NCI-H446 treated with DMSO at 0.1 percent for 48 hours (cell line): Measurements from ENCODE around the gene ZNRF4.

Experiments used
- DNase-seq: peaks from one replicate; lab custom pipeline; 2025; lab: John Stamatoyannopoulos, UW

The ZNRF4 gene

DNA sequence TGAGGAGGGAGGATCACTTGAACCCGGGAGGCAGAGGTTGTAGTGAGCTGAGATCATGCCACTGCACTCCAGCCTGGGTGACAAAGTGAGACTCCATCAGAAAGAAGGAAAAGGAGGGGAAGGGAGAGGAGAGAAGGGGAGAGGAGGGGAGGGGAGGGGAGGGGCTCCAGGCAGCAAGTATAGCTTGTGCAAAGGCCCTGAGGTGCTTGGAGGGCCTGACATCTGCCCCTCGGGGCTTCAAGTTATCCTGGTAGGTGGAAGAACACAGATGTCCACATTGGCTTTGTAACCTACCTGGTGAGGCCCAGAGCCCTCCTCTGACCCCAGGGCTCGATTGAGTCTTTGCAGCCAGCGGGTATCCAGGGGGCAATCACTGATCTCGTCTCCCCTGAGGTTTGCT, 11.5 kb upstream of the ZNRF4 start:
- DNase-seq = no peak

DNA sequence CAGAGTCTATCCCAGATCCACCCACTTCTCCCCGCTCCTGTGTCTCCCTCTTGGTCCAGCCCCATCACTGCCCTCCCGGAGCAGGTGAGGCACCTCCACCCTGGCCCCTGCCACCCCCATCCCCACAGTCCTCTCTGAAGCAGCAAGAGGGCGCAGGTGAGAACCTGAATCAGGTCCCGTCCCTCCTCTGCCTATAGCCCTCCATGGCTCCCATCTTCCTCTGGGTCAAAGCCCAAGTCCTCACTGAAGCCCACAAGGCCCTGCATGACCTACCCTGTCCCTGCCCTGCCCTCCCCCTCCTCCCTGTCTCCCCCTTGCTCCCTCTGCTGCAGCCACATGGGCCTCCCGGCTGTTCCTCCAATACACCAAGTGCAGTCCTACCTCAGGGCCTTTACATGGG, 10.8 kb upstream of the ZNRF4 start:
- DNase-seq = no peak

DNA sequence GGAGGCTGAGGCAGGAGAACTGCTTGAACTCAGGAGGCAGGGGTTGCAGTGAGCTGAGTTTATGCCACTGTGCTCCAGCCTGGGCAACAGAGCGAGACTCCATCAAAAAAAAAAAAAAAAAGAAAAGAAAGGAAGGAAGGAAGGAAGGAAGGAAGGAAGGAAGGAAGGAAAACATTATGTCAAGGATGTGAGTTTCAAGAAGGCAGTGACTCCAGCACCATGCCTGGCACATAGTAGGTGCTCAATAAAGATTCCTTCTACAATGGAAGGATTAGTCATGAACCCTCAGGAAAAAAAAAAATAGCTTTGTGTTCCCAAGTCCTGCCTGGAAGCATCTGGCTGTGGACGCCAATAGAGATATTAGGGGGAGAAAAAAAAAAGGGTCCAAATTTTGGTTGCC, 10.1 kb upstream of the ZNRF4 start:
- no peak for DNase-seq

DNA sequence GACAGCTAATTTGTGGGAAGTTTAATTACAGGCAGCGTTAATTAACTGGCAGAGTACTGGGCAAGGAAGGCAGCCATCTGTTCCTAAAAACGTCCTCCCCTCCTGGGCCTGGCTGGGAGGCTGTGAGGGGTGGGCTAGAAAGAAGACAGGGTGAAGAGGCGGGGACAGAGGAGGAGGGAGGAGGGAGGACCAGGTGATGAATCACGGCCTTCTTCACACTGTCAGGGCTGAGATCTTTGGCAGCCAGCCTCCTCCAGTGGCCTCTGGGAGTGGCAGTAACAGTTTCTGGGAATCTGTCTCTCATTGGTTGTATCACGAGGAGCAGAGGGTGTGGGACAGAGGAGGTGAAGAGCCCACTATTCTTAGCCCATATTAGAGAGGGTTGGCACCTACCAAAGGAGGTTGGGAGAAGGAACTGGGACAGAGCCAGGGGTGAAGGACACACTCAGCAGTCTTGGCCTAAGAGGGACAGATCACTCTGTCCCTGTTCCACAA, 9.6 kb upstream of the ZNRF4 start:
- DNase-seq = peak; percentile 95

DNA sequence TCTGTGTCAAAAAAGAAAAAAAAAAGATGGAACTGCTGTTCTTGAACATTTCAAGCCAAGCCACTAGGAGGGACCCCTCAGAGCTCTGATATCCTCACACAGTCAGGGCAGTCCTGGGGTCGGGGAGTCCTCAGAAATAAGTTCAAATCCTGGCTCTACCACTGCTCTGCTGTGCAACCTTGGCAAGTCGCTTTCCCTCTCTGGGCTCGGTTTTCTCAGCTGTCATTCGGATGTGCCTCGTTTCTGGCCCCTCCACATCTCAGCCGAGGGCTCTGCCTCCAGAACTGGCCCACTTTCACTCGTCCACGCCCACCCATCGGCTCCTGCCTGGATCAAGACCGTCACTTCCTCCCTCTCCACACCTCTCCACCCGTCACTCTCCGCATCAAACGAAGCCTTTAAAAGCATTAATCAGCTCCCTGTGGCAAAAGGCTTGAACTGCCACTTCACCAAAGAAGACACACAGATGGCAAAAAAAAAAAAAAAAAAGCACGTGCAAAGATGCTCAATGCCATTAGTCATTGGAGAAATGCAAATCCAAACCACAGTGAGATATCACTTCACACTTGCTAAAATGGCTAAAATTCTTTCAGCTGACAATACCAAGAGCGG, 7.4 kb upstream of the ZNRF4 start:
- DNase-seq = peak; percentile 40

DNA sequence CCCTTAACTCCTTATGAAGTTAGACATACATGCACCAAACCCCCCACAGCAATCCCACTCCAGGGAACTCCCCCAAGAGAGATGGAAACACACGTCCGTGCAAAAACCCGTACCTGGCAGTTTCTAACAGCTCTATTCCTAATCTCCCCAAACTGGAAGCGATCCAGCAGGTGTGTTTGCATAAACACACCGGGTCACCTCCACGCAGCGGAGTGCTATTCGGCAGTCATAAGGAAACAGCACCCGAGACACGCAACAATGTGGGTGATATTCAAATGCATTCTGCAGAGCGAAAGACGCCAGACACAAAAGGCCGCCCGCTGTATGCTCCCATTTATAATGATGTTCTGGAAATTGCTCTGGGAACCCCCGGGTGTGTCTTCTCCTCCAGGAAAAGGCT, 6.8 kb upstream of the ZNRF4 start:
- DNase-seq = no peak

DNA sequence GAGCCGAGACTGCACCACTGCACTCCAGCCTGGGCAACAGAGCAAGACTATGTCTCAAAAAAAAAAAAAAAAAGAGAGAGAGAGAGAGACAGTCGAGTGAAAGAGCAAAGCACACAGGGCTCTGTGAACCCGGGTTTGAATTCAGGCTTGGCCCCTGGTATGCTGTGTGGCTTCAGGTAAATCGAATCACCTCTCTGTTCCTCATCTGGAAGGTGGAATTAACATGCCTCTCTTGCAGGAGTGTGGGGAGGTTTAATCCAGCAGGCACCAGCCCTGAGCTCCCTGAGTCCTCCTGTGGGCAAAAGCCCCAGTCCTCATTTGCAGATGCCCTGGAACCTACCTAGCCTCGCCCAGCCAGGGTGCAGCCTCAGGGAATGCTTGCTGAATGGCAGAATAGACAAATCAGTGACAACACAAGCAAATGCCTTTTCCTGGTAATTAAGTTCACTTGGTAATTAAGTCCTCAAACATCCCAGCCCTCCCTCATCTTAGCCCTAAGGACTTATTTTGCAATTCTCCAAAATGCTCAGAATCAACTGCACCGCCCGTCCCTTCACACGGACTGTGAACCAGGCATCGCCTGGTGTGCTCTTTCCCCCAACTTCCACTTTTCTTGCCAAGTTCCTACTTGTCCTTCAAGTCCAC, 4.6 kb upstream of the ZNRF4 start:
- DNase-seq = peak; percentile 40

DNA sequence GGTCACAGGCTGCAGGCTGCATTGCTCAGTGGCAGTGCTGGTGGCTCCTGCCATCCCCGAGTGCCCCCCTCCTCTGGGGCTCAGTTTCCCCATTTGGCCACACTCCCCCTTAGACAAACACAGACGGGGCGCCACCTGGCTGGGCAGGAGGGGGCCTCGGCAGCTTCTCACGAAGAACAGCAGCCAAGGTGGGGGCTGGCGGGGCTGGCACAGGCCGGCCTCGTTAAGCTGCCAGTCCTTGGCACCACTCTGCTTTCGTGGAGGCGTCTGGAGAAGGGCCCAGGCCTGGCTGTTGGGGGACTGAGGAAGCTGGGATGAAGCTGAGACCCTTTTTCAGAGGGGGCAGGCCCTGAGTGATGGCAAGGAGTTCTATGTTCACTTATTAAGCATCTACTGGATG, 3.7 kb upstream of the ZNRF4 start:
- DNase-seq = peak; percentile 81

DNA sequence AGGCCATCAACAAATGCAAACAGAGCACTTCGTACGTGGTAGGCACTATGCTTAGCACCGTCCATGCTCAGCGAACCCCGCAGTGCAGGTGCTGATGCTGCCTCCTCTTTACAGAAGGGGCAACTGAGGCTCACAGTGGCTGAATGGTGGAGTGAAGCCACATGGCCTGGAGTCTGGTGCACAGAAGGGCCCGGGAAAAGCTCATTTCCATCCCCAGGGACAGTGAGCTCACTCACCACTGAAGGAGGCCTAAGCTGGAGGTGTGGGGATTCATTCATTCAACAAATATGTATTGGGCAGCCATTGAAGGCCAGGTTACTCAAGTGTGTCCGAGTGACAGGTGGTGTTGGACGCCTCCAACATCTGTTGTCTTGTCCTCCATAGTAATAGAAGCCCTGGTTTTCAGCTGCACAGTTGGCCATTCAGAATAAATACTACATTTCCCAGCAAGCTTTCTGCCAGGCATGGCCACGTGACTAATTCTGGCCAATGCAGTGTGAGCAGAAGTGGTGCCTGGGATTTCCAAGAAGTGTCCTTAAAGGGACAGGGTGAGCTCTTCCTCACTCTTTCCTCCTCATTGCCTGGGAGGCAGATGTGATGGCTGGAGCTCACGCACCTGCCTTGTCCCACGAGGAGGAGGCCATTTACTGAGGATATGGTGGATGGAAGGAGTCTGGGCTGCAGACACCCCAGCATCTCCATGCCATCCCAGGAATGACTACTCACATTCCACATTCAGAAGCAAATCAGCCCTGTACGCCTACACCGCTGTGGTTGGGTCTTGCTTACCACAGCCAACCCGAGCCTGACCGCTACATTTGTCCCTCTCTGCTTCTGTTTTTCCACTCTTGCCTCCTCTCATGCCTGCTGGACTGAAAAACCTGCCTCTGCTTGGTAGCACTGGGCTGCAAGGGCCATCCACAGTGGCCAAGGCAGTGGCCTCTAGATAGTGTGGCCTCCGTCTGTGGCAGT, 2.3 kb upstream of the ZNRF4 start:
- DNase-seq = peak; percentile 99

DNA sequence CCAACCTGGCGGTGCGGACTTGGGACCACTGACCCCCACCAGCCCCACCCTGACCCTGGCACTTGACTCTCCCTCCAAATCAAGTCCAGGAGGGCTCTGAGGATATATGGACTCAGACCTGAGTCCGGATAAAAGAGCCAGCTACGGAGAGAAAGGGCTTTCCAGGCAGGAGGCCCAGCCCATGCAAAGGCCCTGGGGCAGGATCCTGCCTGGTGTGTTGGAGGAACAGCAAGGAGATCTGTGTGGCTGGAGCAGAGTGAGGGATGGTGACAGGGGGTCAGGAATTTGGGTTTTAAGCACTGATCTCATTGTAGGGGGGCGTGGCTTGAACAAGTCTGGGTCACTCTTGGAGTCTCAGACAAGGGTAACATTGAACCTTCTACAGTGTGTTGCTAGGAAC, 474 bp upstream of the ZNRF4 start:
- no peak for DNase-seq

DNA sequence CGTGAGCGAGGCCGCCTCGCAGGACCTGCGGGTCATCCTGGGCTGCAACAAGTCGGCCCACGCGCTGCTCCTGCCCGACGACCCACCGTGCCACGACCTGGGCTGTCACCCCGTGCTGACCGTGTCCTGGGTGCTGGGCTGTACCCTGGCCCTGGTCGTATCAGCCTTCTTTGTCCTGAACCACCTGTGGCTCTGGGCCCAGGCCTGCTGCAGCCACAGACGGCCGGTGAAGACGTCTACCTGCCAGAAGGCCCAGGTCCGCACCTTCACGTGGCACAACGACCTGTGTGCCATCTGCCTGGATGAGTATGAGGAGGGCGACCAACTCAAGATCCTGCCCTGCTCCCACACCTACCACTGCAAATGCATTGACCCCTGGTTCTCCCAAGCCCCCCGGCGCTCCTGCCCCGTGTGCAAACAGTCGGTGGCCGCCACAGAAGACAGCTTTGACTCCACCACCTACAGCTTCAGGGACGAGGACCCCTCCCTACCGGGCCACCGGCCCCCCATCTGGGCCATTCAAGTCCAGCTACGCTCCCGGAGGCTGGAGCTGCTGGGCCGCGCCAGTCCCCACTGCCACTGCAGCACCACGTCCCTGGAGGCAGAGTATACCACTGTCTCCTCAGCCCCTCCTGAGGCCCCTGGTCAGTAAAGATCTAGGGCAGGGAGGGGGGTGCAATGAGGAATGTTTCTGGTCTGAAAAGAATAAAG, 1.1 kb downstream of the ZNRF4 start:
- no peak for DNase-seq

DNA sequence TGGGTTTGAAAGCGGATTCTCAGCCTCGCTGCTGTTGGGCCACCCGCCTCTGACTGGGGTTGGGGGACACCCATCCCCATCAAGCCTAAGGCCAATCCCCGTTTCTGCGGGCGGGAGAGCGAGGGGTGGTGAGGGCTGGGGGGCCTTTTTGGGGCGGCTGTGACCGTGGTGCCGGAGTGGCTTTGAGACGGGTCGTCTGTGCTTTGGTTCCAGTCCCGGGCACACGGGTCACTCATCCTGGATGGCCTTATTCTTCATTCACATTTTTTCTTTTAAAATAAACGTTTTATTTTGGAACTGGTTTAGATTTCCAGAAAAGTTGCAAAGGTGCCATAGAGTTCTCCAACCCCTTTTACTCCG, 1.6 kb downstream of the ZNRF4 start:
- DNase-seq = no peak

DNA sequence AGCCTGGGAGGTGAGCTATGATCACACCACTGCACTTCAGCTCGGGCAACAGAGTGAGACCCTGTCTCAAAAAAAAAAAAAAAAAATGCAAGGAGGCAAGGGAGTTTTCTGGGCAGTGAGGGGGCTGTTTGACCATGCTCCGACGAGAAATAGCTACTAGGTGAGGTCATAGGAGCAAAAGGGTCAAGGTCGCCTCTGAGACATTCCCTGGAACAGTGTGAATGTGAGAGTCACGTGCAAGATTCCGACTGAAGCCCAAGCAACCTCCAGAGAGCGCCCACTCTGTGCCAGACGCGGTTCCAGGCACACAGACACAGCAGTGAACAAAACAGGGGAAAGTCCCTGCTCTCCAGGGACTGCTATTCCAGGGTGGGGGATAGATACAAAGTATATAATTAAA, 2.5 kb downstream of the ZNRF4 start:
- DNase-seq = no peak

DNA sequence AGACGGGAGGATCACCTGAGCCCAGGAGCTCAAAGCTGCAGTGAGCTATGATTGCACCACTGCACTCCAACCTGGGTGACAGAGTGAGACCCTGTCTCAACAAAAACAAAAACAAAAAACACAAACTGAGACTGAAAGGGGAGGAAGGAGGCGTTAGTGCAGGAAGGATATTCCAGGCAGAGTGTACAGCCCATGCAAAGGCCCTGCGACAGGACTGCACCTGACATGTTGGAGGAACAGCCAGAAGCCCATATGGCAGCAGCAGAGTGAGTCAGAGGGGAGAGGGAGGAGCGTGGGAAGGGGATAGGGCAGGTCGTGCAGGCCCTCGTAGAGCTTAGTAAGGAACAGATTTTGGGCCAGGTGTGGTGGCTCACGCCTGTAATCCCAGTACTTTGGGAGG, 3.2 kb downstream of the ZNRF4 start:
- no peak for DNase-seq

DNA sequence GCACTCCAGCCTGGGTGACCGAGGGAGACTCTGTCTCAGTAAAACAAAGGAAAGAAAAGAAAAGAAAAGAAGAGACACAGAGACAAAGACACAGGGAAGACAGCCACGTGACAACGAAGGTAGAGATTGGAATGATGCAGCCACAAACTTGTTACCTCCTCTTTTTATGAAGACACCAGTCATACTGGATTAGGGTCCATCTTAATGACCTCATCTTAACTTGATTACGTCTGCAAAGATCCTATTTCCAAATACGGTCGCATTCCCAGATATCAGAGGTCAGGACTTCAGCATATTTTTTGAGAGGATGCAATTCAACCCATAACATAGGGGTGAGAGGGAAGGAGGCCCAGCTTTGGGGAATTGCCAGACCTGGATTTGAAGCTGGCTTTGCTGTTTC, 4.1 kb downstream of the ZNRF4 start:
- no peak for DNase-seq

DNA sequence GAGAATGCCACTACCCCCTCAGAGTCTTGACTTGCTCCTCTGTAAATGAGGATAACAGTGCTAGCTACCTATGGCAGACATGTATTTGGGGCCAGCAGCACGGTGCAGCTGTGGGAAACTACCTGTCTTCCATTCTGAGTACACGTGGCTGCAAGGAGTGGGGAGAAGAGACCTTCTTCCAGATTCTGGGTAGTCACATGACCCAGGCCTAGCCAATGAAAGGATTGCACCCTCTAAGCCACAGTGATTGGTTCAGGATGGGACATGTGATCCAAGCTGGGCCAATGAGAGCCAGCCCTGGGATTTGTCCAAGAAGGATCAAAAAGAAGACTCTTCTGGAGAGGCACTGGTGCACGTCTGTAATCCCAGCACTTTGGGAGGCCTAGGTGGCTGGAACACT, 5.5 kb downstream of the ZNRF4 start:
- DNase-seq = no peak

DNA sequence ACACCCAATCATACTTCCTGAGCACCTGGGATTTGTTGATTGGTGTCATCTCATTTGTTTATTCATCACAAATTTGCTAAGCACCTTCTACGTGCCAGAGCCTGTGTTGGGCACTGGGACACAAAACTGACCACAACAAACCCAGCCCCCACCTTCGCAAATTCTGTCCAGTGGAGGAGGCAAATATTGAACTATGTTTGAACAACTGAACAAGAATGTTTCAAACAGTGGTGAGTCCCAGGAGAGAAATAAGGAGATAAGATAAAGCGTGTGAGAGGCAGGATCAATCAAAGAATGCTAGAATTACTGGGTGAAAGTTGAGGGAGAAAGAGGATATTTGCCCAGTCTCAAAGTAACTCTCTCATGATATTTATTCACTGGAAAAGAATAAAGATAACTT, 8.7 kb downstream of the ZNRF4 start:
- no peak for DNase-seq

DNA sequence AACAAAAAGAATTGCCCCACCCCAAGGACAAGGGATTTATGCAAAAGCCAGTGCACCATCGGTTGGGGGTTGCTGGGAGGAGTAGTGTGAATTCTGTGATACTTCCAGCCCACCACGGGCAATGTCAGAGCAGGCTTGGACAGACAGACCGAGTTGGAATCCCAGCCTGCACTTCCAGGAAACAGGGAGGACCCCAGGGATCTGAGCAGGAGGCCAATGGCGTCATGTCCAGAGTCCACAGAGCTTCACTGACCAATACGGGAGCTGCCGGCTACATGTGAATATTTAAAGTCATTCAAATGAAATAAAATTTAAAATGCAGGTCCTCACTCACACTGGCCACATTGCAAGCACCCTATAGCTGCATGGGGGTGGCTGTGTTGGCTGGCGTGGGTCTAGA, 10.9 kb downstream of the ZNRF4 start:
- no peak for DNase-seq

DNA sequence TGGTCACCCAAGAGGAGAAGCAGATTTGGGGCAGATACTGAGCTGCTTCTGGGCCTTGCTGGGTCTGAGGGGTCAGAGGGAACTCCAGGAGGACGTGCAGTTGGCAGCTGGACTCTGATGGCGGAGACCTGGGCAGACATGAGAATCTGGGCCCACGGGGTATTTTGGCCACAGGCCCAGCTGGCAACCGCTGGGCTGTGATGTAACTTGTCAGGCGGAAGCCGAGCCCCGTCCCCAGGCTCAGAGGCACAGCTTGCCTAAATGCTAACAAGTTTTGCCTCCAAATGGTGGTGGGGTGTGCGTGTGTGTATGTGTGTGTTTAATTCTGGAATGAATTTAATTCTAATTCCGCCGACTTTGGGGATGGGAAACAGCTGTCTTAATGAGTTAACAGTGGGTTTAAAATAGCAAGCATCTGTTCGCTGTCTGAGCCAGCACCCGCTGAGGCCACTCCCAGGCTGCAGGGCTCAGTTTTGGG, 11.6 kb downstream of the ZNRF4 start:
- DNase-seq = peak; percentile 82

DNA sequence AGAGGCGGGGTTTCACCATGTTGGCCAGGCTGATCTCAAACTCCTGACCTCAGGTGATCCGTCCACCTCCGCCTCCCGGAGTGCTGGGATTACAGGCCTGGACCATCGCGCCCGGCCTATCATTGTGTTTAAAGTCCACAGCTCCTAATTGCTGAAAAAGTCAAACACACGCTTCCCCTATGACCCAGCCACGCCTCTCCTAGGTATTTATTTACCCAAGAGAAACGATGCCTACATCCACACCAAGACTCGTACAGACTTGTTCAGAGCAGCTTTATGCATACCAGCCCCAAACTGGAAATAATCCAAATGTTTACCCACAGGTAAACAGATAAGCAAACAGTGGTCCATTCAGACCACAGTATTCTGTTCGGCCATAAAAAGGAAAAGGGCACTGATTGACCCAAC, 15.1 kb downstream of the ZNRF4 start:
- no peak for DNase-seq

DNA sequence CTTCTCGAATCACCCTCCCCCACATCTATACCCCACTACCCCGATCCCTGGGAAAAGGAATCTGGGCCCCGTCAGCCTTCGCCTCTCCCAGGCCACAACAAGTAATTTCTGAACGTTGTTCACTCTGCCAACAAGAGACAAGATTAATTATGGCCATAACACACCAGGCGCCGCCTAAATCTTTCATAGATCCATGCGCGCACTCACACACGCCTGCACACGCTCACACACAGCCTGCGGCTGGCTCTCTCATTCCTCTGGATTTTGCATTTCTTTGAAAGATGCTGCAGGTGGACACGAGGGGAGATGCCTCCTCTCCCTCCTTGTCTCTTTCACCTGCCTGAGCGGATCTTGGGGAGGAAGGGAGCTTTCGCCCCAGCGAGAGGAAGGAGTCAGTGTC, 17.1 kb downstream of the ZNRF4 start:
- no peak for DNase-seq

DNA sequence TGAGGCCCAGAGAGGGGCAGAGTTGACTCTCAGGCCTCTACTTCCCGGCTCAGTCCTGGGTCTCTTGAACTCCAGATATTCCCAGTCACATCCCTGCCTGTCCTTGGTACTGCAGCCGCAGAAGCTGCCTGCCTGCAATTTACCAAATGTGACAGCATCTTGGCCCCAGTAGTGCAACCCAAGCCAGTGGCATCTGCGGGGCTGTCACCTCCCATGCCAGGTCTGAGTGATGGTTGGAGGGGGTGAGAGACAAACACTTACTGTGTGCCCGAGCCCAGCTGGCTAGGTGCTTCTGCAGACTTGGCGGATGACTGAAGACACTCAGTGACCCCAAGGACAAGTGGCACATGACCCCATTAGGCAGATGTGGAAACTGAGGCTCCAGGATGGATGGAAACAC, 18.4 kb downstream of the ZNRF4 start:
- DNase-seq = no peak
